ENCODE data around the gene USP13.

- no peak for TF ChIP-seq POLR2A (IDR thresholded peaks at IDR 0.05)
- no peak for TF ChIP-seq CTCF (IDR thresholded peaks at IDR 0.05)
These were observed 139.0 kb downstream of the USP13 start for GRCh38 chr3:179791793-179792192.

Measured in right lobe of liver (tissue), 4 donors.